ENCODE measurements around the gene PHF1. TPM values are rescaled to one million over a fixed set of nuclear protein-coding genes. Genes with fewer than 3 reads are reported as not detected.

PHF1 gene
- polyA plus RNA-seq, 1 donor (not counting 4 experiments of a cell fraction or from before 2014, with no cell fraction given), result 15.8 TPM

GRCh38 chr6:33414592-33415271, 3.9 kb downstream of the PHF1 start:
- Histone ChIP-seq H3K36me3 (ENCODE audit: control insufficient read depth in 2 of 2, extremely low read depth in 1 of 2, insufficient read depth in 2 of 2, low read length in 2 of 2) (peaks cover 24 to 41% of the 10 kb centered on the region in 2 experiments), H3K79me2 (ENCODE audit: control insufficient read depth, insufficient read depth, low read length) (peaks cover 24% of the 10 kb centered on the region), H3K4me3 (ENCODE audit: control insufficient read depth in 2 of 3, extremely low read depth in 1 of 3, insufficient read depth in 2 of 3, low read depth in 1 of 3, low read length in 3 of 3) (no peak overlapping the region), H3K9ac (ENCODE audit: control insufficient read depth, extremely low read depth, insufficient read depth, low read length) (no peak overlapping the region), H3K9me1 (ENCODE audit: control insufficient read depth, extremely low read depth, insufficient read depth, low read length) (no peaks in the 10 kb centered on the region), H2AFZ (ENCODE audit: control insufficient read depth, low read length) (no peak overlapping the region), H4K20me1 (ENCODE audit: control insufficient read depth, extremely low read depth, insufficient read depth, low read length) (peaks cover 5% of the 10 kb centered on the region), H3K4me1 (ENCODE audit: control insufficient read depth, extremely low read depth, insufficient read depth, low read length) (peaks cover 34% of the 10 kb centered on the region), H3K27me3 (ENCODE audit: control insufficient read depth, extremely low read depth, insufficient read depth, low read length) (no peaks in the 10 kb centered on the region), H3K9me3 (ENCODE audit: control insufficient read depth, low read depth, low read length) (no peaks in the 10 kb centered on the region), H3K4me2 (ENCODE audit: control insufficient read depth, extremely low read depth, insufficient read depth, low read depth, low read length) (no peak overlapping the region), H3K27ac (ENCODE audit: control insufficient read depth, insufficient read depth, low read length) (no peak overlapping the region)
- dilution Hi-C loops (cut with MboI; ENCODE audit: extremely low pct_ligation_motif_present, low sequenced_read_pairs), result no loop called here
- DNase-seq (ENCODE audit: low read depth, low spot score), result no peak
- FAIRE-seq, result no peak
- TF ChIP-seq CTCF (optimal IDR thresholded peaks at IDR 0.05 in 1 of 3, IDR thresholded peaks at IDR 0.05 in 1 of 3, conservative IDR thresholded peaks at IDR 0.05 in 1 of 3; ENCODE audit: extremely low read depth in 1 of 3, insufficient read depth in 2 of 3, low read length in 3 of 3), result peak in 2 of 3 experiments; percentile 27 to 28
- no peak for TF ChIP-seq EZH2 (IDR thresholded peaks at IDR 0.05; ENCODE audit: low read length)

- no peak for TF ChIP-seq CTCF (optimal IDR thresholded peaks at IDR 0.05 in 1 of 3, IDR thresholded peaks at IDR 0.05 in 1 of 3, conservative IDR thresholded peaks at IDR 0.05 in 1 of 3; ENCODE audit: extremely low read depth in 1 of 3, insufficient read depth in 2 of 3, low read length in 3 of 3)
- TF ChIP-seq EZH2 (IDR thresholded peaks at IDR 0.05; ENCODE audit: low read length), result no peak
- H3K36me3 ChIP-seq (ENCODE audit: control insufficient read depth in 2 of 2, extremely low read depth in 1 of 2, insufficient read depth in 2 of 2, low read length in 2 of 2), result peaks cover 24 to 41% of the 10 kb centered on the region in 2 experiments
- peak overlapping the region; percentile 92 for H3K4me2 ChIP-seq (ENCODE audit: control insufficient read depth, extremely low read depth, insufficient read depth, low read depth, low read length)
- H3K9me3 ChIP-seq (ENCODE audit: control insufficient read depth, low read depth, low read length), result no peaks in the 10 kb centered on the region
- no peaks in the 10 kb centered on the region for H3K9me1 ChIP-seq (ENCODE audit: control insufficient read depth, extremely low read depth, insufficient read depth, low read length)
- FAIRE-seq (no peak), DNase-seq (ENCODE audit: low read depth, low spot score) (no peak)
- peaks cover 24% of the 10 kb centered on the region for H3K79me2 ChIP-seq (ENCODE audit: control insufficient read depth, insufficient read depth, low read length)
- H3K27me3 ChIP-seq (ENCODE audit: control insufficient read depth, extremely low read depth, insufficient read depth, low read length), result no peaks in the 10 kb centered on the region
- H3K27ac ChIP-seq (ENCODE audit: control insufficient read depth, insufficient read depth, low read length), result peak overlapping the region; percentile 93
- H3K4me1 ChIP-seq (ENCODE audit: control insufficient read depth, extremely low read depth, insufficient read depth, low read length), result peaks cover 30% of the 10 kb centered on the region
- dilution Hi-C loops (cut with MboI; ENCODE audit: extremely low pct_ligation_motif_present, low sequenced_read_pairs), result no loop called here
- no peak overlapping the region for H2AFZ ChIP-seq (ENCODE audit: control insufficient read depth, low read length)
- H3K4me3 ChIP-seq (ENCODE audit: control insufficient read depth in 2 of 3, extremely low read depth in 1 of 3, insufficient read depth in 2 of 3, low read depth in 1 of 3, low read length in 3 of 3), result peak overlapping the region in 1 of 3 experiments; percentile 96
- peak overlapping the region; percentile 41 for H3K9ac ChIP-seq (ENCODE audit: control insufficient read depth, extremely low read depth, insufficient read depth, low read length)
- peaks cover 5% of the 10 kb centered on the region for H4K20me1 ChIP-seq (ENCODE audit: control insufficient read depth, extremely low read depth, insufficient read depth, low read length)
Measured at GRCh38 chr6:33415831-33416230, 5.0 kb downstream of the PHF1 start.

Measured in keratinocyte (primary cell).